SK-N-SH (cell line): ENCODE results near the gene SMPD1. TPM values are rescaled to one million over a fixed set of nuclear protein-coding genes. Genes with fewer than 3 reads are reported as not detected.

Experiments
- CTCF ChIA-PET: fragments of 300-600, 350-600 bp; formaldehyde crosslinking; extraction: SDS; loops from one replicate; lab custom pipeline; 2021; lab: Yijun Ruan, JAX
- POLR2A ChIA-PET: fragments of 350-600 bp; sonication (Branson Sonifier 250); formaldehyde crosslinking; extraction: SDS; loops from one replicate; lab custom pipeline; 2020; ENCODE audit warnings: antibody characterized with exemption, inconsistent platforms; lab: Yijun Ruan, JAX
- DNase-seq: peaks from one replicate; pipeline ENCODE4 v3.0.0; 2012
- H2AFZ ChIP-seq: fragments of 200-600 bp; sonication (generic); 2 replicates; pipeline ENCODE4 v1.8.1; 2016; ENCODE audit warnings: antibody characterized with exemption, mild to moderate bottlenecking, low read depth
- H3F3A ChIP-seq: fragments of 200-600 bp; sonication (generic); replicated peaks from 2 replicates; pipeline ENCODE3; 2016; ENCODE audit warnings: antibody characterized with exemption, mild to moderate bottlenecking; ENCODE audit not compliant: insufficient read depth
- H3K27ac ChIP-seq, 2 experiments: fragments of 200-500 bp in 1 of 2; fragments of 200-600 bp in 1 of 2; sonication (Bioruptor generic) in 1 of 2; sonication (generic), shearing (Covaris generic) in 1 of 2; 2 replicates each; pipeline versions ENCODE4 v1.5.1 to v1.6.1; 2014 to 2016; ENCODE audit warnings: low read depth in 2 of 2, inconsistent platforms in 1 of 2, low read length in 1 of 2, mild to moderate bottlenecking in 1 of 2, mixed read lengths in 1 of 2
- H3K27me3 ChIP-seq: fragments of 200-600 bp; sonication (generic), shearing (Covaris generic); 2 replicates; pipeline ENCODE4 v1.6.1; 2016; ENCODE audit warnings: mixed run types; ENCODE audit not compliant: insufficient read depth
- H3K36me3 ChIP-seq, 2 experiments: fragments of 200-500 bp in 1 of 2; fragments of 200-600 bp in 1 of 2; sonication (Bioruptor generic) in 1 of 2; sonication (generic) in 1 of 2; replicated peaks in 1 of 2; 2 replicates each; pipeline versions ENCODE3 to v1.5.1; 2014 to 2016; ENCODE audit warnings: low read length in 1 of 2, mild to moderate bottlenecking in 1 of 2; ENCODE audit not compliant: insufficient read depth in 2 of 2, control insufficient read depth in 1 of 2
- H3K4me1 ChIP-seq, 2 experiments: fragments of 200-500 bp in 1 of 2; fragments of 200-600 bp in 1 of 2; sonication (Bioruptor generic) in 1 of 2; sonication (generic), shearing (Covaris generic) in 1 of 2; 2 replicates each; pipeline versions ENCODE4 v1.5.1 to v1.6.1; 2014 to 2016; ENCODE audit warnings: low read depth in 1 of 2, low read length in 1 of 2, mixed run types in 1 of 2; ENCODE audit not compliant: insufficient read depth in 2 of 2, control insufficient read depth in 1 of 2
- H3K4me2 ChIP-seq: fragments of 200-600 bp; sonication (generic), shearing (Covaris generic); 2 replicates; pipeline ENCODE4 v1.6.1; 2017; ENCODE audit warnings: mixed run types
- H3K4me3 ChIP-seq, 2 experiments: fragments of 200-500 bp in 1 of 2; fragments of 200-600 bp in 1 of 2; sonication (Bioruptor generic) in 1 of 2; sonication (generic), shearing (Covaris generic) in 1 of 2; 2 replicates each; pipeline versions ENCODE4 v1.5.1 to v1.8.1; 2014 to 2016; ENCODE audit warnings: low read depth in 2 of 2, inconsistent platforms in 1 of 2, low read length in 1 of 2, mild to moderate bottlenecking in 1 of 2, mixed read lengths in 1 of 2, moderate library complexity in 1 of 2
- H3K79me2 ChIP-seq: fragments of 200-600 bp; sonication (generic); 2 replicates; pipeline ENCODE4 v1.8.1; 2017; ENCODE audit warnings: mild to moderate bottlenecking; ENCODE audit not compliant: insufficient read depth
- H3K9ac ChIP-seq: fragments of 200-600 bp; sonication (generic); 2 replicates; pipeline ENCODE4 v1.6.1; 2017; ENCODE audit warnings: mixed run types
- H3K9me2 ChIP-seq: fragments of 200-600 bp; sonication (generic); 2 replicates; pipeline ENCODE4 v1.6.1; 2017; ENCODE audit warnings: mixed run types
- H3K9me3 ChIP-seq: fragments of 200-600 bp; sonication (generic); 2 replicates; pipeline ENCODE4 v1.6.1; 2017; ENCODE audit warnings: mixed run types, mild to moderate bottlenecking, moderate library complexity
- H4K20me1 ChIP-seq: fragments of 200-600 bp; sonication (generic); 2 replicates; pipeline ENCODE4 v1.6.1; 2017; ENCODE audit warnings: mild to moderate bottlenecking, mixed run types; ENCODE audit not compliant: insufficient read depth
- CTCF ChIP-seq: fragments of 200-600 bp; sonication (generic); IDR thresholded peaks from 2 replicates; pipeline ENCODE4 v1.6.1; 2017; ENCODE audit warnings: antibody characterized with exemption, mild to moderate bottlenecking, moderate library complexity
- FOXM1 ChIP-seq: IDR thresholded peaks from 2 replicates; pipeline ENCODE4 v1.4.0; 2012; ENCODE audit warnings: low read depth, mild to moderate bottlenecking
- GATA2 ChIP-seq: sonication (generic); formaldehyde crosslinking; IDR thresholded peaks from 2 replicates; pipeline ENCODE4 v1.5.0; 2020; ENCODE audit warnings: mild to moderate bottlenecking, missing genetic modification reagents
- IRF3 ChIP-seq: fragments of 150-350 bp; IDR thresholded peaks from 2 replicates; pipeline ENCODE4 v1.6.1; 2016; ENCODE audit warnings: mild to moderate bottlenecking, low read depth, low read length
- JUND ChIP-seq: IDR thresholded peaks from 2 replicates; pipeline ENCODE4 v1.4.0; 2012
- MAX ChIP-seq: IDR thresholded peaks from 2 replicates; pipeline ENCODE4 v1.4.0; 2012; ENCODE audit warnings: low read depth
- NFIC ChIP-seq: IDR thresholded peaks from 2 replicates; pipeline ENCODE4 v1.4.0; 2012; ENCODE audit warnings: borderline replicate concordance
- PBX3 ChIP-seq: IDR thresholded peaks from 2 replicates; pipeline ENCODE4; 2012
- RAD21 ChIP-seq: IDR thresholded peaks from 2 replicates; pipeline ENCODE4 v1.6.1; 2012; ENCODE audit warnings: mild to moderate bottlenecking, low read length
- RFX5 ChIP-seq: IDR thresholded peaks from 2 replicates; pipeline ENCODE4 v1.6.1; 2012; ENCODE audit warnings: mild to moderate bottlenecking, improper control_type of control experiment, low read length
- RXRA ChIP-seq: IDR thresholded peaks from 2 replicates; pipeline ENCODE4 v1.4.0; 2012; ENCODE audit warnings: low read depth, mild to moderate bottlenecking, borderline replicate concordance
- SIN3A ChIP-seq: IDR thresholded peaks from 2 replicates; pipeline ENCODE4 v1.6.1; 2012; ENCODE audit warnings: low read depth, mild to moderate bottlenecking, low read length, moderate library complexity, borderline replicate concordance
- USF1 ChIP-seq: IDR thresholded peaks from 2 replicates; pipeline ENCODE4 v1.4.0; 2012; ENCODE audit warnings: low read depth, borderline replicate concordance
- USF2 ChIP-seq: fragments of 150-350 bp; IDR thresholded peaks from 2 replicates; pipeline ENCODE4 v1.6.1; 2017; ENCODE audit warnings: antibody characterized with exemption, low read length, low read depth, borderline replicate concordance
- WGBS: methylation state at CpG from one replicate; pipeline ENCODE4 v1.1.6; 2017; ENCODE audit warnings: low lambda C conversion rate; 5-methylcytosine and 5-hydroxymethylcytosine counted together
- polyA plus RNA-seq, 3 experiments: library from polyadenylated mRNA; depleted of rRNA; stranded (reverse); fragments of >200 nt; gene quantifications; 2 replicates each; pipeline ENCODE4 v1.2.3, GENCODE V29; 2012

Gene SMPD1
- polyA plus RNA-seq, 1 of the 3 experiments (the other 2 are of a cell fraction) = 69.2 TPM

DNA sequence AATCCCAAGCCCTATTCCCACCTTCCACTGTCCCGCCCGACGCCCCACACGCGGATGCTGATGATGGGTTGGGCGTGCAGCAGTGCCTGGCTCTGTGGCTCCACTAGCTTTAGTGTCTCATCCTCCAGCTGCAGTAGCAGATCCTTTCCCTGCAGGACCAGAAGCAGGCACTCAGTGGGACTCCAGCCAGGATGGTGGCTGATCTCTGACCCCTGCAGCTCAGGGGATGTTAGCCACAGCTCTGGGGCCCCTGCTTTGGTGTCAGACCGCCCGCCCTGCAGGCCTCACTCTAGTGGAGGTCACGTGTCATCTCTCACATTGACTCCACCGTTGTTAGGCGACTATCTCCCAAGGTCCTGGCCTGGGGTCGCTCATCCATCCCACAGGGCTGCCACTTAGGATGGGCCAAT lies 11.8 kb downstream of the SMPD1 start (continued):
- TF ChIP-seq PBX3 = no peak
- TF ChIP-seq GATA2 = no peak
- TF ChIP-seq JUND = no peak
- no peak for TF ChIP-seq USF2

DNA sequence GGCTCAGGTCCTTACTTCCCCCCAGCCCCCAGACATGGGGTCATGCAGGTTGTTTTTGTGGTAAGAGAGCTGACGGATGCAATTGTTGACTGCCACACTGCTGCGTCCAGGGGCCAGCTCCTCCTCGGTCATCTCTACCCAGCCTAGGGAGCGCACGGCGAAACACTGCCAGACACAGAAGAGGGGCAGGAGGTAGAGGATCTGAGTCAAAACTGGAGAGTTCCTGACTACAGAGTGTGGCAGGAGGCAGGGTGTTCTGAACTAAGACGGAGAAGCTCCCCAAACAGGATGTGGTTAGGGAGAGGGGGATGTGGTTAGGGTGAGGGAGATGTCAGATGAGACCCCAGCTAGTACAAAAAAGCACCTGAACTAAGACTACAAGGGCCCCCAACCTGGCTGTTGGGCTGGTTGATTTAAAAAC lies 12.3 kb downstream of the SMPD1 start:
- no peak overlapping the region for H3K9ac ChIP-seq
- H2AFZ ChIP-seq = no peak overlapping the region
- 92% methylated on average over 7 of the region's 7 CpGs for whole genome bisulfite sequencing
- DNase-seq = no peak
- no peaks in the 10 kb centered on the region for H4K20me1 ChIP-seq
- H3K9me2 ChIP-seq = no peaks in the 10 kb centered on the region
- peaks cover 7 to 13% of the 10 kb centered on the region in 2 experiments; a peak in 2 of 4 replicates for H3K4me1 ChIP-seq
- H3F3A ChIP-seq = peaks cover 2% of the 10 kb centered on the region
- TF ChIP-seq MAX = no peak
- TF ChIP-seq SIN3A = no peak
- no peak for TF ChIP-seq IRF3
- TF ChIP-seq RXRA = no peak
- TF ChIP-seq RFX5 = no peak
- no peak for TF ChIP-seq USF1
- TF ChIP-seq FOXM1 = no peak
- TF ChIP-seq PBX3 = no peak
- no peak for TF ChIP-seq NFIC
- no peak for TF ChIP-seq RAD21
- TF ChIP-seq GATA2 = no peak
- TF ChIP-seq CTCF = no peak
- no peak overlapping the region for H3K4me3 ChIP-seq
- ChIA-PET CTCF (interaction anchor here (1.5 to 3.1 kb wide), 3 partner anchors 23 to 41 kb away, joined by 3 to 12 read pairs (median 6); no protein-coding TSS in a partner anchor), POLR2A (interaction anchor here (0.8 kb wide), 1 partner anchor 17 kb away, joined by 6 read pairs; the partner anchor contains the start of gene APBB1)
- H3K27me3 ChIP-seq = no peaks in the 10 kb centered on the region
- H3K79me2 ChIP-seq = no peaks in the 10 kb centered on the region
- no peak overlapping the region for H3K4me2 ChIP-seq
- H3K36me3 ChIP-seq = peaks cover 0 to 13% of the 10 kb centered on the region in 2 experiments
- H3K9me3 ChIP-seq = no peaks in the 10 kb centered on the region
- H3K27ac ChIP-seq = no peak overlapping the region
